ENCODE measurements around the gene NKX1-1.
"Not testable (repeated sequence)": the region's sequence is repeated elsewhere in the genome, so short reads cannot be mapped to it uniquely, and the experiment has no call there.

NKX1-1 gene

DNA sequence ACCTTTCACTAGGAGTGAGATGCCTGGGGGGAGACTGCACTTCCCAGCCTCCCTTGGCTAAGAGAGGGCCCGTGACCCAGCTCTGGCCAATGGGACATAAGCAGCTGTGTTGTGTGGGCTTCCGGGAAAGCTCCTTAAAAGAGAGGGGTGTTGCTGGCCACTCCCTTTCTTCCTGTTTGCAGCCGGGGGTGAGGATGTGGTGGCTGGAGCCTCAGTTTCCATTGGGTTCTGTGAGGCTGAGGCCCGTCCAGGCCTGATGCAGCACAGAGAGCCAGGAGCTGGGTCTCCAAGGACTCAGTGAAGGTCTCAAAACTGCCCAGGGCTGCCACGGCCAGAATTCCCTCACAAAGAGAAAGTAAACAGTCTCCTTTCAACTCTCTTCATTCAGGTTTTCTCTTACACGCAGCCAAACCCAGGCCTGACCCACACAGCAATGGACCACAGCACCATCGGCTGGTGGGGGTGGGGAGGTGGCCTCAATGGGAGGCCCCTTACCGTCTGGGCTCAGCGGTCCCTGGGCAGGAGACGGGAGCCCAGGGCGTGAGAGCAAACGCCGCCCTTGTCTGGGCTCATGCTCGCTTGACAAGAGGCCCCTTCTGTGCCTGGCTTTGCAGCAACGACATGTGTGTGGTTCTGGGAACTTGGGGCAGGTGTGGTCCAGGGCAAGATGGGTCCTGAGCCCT lies 6.6 kb downstream of the NKX1-1 start:
- no peaks in the 10 kb centered on the region for H3K9me3 ChIP-seq
- DNase-seq, result peak; percentile 4
- peaks cover 45% of the 10 kb centered on the region for H3K27me3 ChIP-seq
- no peaks in the 10 kb centered on the region for H3K4me1 ChIP-seq
- TF ChIP-seq CTCF (IDR thresholded peaks at IDR 0.05; ENCODE audit: low read depth, low read length), result no peak
- H3K36me3 ChIP-seq, result no peaks in the 10 kb centered on the region
- no peak overlapping the region for H3K4me3 ChIP-seq (ENCODE audit: low read depth, low read length)

DNA sequence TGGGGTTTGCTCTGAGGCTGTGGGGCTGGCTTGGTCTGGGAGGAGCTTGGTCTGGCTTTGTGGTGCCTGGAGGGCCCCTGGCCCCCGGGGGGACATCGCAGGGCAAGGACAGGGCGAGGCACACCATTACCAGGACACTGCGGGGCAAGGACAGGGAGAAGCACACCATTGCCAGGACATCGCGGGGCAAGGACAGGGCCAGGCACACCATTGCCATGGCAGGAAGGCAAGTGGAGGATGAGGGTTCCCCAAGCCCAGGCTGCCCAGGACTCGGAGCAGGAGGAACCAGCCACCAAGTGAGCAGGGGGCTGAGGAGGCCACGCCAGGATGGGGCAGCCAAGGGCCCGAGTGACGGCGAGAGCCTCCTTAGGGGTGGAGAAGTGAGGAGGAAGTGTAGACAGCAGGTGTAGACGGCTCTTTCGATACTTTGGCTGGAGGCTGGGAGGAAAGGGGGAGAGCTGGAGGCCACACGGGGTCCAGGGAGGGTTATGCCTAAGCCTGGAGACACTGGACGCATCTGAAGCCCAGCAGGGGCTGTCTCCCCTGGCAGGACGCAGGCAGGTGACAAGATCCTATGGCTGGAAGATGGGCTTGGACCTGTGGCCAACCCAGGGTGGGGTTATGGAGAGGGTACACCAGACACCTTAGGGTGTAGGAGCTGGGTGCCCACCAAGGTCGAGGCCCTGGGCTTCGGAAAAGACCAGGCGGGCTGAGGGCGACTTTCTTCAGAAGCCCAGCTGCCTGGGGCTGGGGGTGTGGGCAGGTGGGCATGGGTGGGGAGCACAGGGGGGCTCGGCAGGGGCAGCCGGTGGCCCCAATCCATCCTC lies 7.3 kb downstream of the NKX1-1 start:
- Histone ChIP-seq H3K4me1 (no peaks in the 10 kb centered on the region), H3K4me3 (ENCODE audit: low read depth, low read length) (no peak overlapping the region), H3K9me3 (no peaks in the 10 kb centered on the region), H3K27me3 (peaks cover 38% of the 10 kb centered on the region), H3K36me3 (no peaks in the 10 kb centered on the region)
- TF ChIP-seq CTCF (IDR thresholded peaks at IDR 0.05; ENCODE audit: low read depth, low read length), result no peak
- DNase-seq, result peak; percentile 4

DNA sequence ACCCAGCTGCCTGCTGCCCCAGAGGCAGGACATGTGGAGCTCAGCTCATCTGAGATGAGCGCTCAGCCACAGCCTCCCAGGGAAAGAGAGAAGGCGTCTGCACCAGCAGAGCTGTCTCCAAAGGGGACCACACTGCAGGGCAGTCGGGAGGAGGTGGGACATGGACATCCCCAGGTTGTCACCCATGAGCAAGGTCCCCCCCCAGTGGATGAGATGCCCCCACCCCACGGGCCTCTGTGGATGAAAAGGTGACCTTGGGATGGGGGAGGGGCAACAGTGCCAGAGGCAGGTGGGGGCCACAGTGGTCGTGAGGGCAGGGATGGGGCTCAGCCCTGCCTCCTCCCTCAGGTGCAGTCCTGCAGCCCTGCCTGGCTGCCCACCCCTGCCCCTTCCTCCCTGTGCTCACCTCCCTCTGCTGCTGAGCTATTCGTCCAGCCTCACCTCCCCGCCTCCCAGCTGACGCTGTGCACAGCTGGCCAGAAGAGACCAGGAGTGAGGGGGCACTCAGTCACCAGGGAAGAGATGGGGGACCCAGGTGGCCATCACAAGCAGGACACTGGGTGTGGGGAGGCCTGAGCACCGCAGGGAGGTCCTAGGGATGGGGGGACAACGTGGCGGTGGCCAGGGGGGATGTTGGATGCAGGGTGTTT lies 9.3 kb downstream of the NKX1-1 start:
- Histone ChIP-seq H3K4me3 (ENCODE audit: low read depth, low read length) (no peak overlapping the region), H3K9me3 (no peaks in the 10 kb centered on the region), H3K36me3 (no peaks in the 10 kb centered on the region), H3K4me1 (no peaks in the 10 kb centered on the region), H3K27me3 (peaks cover 18% of the 10 kb centered on the region)
- DNase-seq, result peak; percentile 4
- TF ChIP-seq CTCF (IDR thresholded peaks at IDR 0.05; ENCODE audit: low read depth, low read length), result no peak

DNA sequence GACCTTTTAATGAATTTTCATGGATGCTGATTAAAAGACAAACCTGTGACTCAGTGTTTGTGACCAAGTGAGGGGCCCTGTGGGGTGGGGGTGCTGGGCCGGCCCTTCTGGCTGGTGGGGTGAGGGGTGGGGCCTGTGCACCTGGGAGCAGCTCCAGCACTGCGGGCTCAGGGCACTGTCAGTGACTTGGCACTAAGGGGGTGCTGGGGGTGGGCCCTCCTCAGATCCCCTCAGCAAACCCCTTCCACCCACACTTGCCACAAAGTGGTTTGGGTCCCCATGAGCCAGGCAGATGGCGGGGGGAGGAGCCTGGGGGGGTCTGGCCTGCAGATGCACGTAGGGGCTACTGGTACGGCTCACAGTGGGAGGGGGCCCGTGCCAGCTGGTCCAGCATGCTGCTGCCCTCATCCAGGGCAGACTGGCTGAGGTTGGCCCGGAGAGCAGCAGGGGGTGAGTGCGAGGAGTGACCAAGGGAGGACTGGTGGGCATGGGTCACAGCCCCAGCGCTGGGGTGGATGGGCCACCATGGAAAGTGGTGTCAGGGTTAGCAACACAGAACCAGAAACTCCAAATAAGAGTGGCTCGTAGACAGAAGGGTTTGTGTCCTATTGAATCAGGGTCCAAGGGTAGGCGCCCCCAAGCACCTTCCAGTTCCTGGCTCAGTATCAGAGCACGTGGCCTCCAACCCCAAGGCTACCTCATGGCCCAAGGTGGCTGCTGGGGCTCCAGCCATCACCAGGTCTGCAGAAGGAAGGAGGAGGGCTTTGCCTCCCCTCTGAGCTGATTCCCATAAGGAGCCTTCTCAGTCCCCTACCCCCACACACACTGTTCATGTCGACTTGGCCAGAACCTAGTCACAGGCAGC lies 10.1 kb downstream of the NKX1-1 start:
- Histone ChIP-seq H3K4me1 (no peaks in the 10 kb centered on the region), H3K36me3 (no peaks in the 10 kb centered on the region), H3K27me3 (peaks cover 11% of the 10 kb centered on the region; the same call in 1 of the 2 replicates), H3K4me3 (ENCODE audit: low read depth, low read length) (no peak overlapping the region), H3K9me3 (no peaks in the 10 kb centered on the region)
- TF ChIP-seq CTCF (IDR thresholded peaks at IDR 0.05; ENCODE audit: low read depth, low read length), result no peak
- DNase-seq, result no peak

DNA sequence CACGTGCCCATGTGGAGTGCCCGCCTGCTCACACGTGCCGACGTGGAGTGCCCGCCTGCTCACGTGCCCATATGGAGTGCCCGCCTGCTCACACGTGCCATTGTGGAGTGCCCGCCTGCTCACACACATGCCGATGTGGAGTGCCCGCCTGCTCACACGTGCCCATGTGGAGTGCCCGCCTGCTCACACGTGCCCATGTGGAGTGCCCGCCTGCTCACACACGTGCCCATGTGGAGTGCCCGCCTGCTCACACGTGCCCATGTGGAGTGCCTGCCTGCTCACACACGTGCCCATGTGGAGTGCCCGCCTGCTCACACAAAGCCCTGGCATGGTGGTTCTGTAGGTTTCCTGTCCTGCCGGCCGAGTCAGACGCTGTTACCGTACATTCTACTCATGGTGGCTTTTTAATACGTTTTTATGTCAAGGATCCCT lies 10.8 kb downstream of the NKX1-1 start:
- DNase-seq; H3K4me1 ChIP-seq; H3K9me3 ChIP-seq; H3K36me3 ChIP-seq; H3K27me3 ChIP-seq; H3K4me3 ChIP-seq (ENCODE audit: low read depth, low read length): not testable (repeated sequence)

DNA sequence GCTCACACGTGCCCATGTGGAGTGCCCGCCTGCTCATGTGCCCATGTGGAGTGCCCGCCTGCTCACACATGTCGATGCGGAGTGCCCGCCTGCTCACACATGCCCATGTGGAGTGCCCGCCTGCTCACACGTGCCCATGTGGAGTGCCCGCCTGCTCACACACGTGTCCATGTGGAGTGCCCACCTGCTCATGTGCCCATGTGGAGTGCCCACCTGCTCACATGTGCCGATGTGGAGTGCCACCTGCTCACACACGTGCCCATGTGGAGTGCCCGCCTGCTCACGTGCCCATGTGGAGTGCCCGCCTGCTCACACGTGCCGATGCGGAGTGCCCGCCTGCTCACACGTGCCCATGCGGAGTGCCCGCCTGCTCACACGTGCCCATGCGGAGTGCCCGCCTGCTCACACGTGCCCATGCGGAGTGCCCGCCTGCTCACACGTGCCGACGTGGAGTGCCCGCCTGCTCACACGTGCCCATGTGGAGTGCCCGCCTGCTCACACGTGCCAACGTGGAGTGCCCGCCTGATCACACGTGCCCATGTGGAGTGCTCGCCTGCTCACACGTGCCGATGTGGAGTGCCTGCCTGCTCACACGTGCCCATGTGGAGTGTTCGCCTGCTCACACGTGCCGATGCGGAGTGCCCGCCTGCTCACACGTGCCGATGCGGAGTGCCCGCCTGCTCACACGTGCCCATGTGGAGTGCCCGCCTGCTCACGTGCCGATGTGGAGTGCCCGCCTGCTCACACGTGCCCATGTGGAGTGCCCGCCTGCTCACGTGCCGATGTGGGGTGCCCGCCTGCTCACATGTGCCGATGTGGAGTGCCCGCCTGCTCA lies 11.5 kb downstream of the NKX1-1 start:
- not testable (repeated sequence) for H3K27me3 ChIP-seq; H3K4me3 ChIP-seq (ENCODE audit: low read depth, low read length); H3K4me1 ChIP-seq; H3K36me3 ChIP-seq; H3K9me3 ChIP-seq; DNase-seq
